GM19372 (cell line): ENCODE measurements around the gene SCD5.

ENCODE experiments used
- ATAC-seq: cut with Tn5 transposase; IDR thresholded peaks from one replicate; pipeline ENCODE4 v1.9.1; 2021; ENCODE audit warnings: mild to moderate bottlenecking, low read depth, moderate library complexity; ENCODE audit not compliant: unreplicated experiment

The SCD5 gene

GRCh38 chr4:82645936-82646565 is 152.5 kb downstream of the SCD5 start:
- ATAC-seq: no peak

GRCh38 chr4:82644734-82645126 is 153.9 kb downstream of the SCD5 start:
- ATAC-seq: no peak

- ATAC-seq: no peak
Measured at GRCh38 chr4:82643994-82644733, 154.4 kb downstream of the SCD5 start.

- no peak for ATAC-seq
Measured at GRCh38 chr4:82642331-82642730, 156.3 kb downstream of the SCD5 start.

GRCh38 chr4:82640540-82640939 is 158.1 kb downstream of the SCD5 start:
- no peak for ATAC-seq

GRCh38 chr4:82639971-82640370 is 158.6 kb downstream of the SCD5 start:
- no peak for ATAC-seq

- no peak for ATAC-seq
Measured at GRCh38 chr4:82638479-82638878, 160.1 kb downstream of the SCD5 start.

GRCh38 chr4:82630079-82630478 is 168.5 kb downstream of the SCD5 start:
- ATAC-seq: no peak

- ATAC-seq: no peak
Measured at GRCh38 chr4:82629238-82630000, 169.2 kb downstream of the SCD5 start.

GRCh38 chr4:82626251-82626868 is 172.2 kb downstream of the SCD5 start:
- no peak for ATAC-seq

GRCh38 chr4:82624819-82625218 is 173.8 kb downstream of the SCD5 start:
- ATAC-seq: no peak

- no peak for ATAC-seq
Measured at GRCh38 chr4:82623121-82623683, 175.4 kb downstream of the SCD5 start.

- ATAC-seq: no peak
Measured at GRCh38 chr4:82621251-82621650, 177.3 kb downstream of the SCD5 start.

GRCh38 chr4:82620126-82620735 is 178.4 kb downstream of the SCD5 start:
- ATAC-seq: no peak

GRCh38 chr4:82618103-82618720 is 180.4 kb downstream of the SCD5 start:
- no peak for ATAC-seq

- ATAC-seq: no peak
Measured at GRCh38 chr4:82614838-82615449, 183.7 kb downstream of the SCD5 start.

- ATAC-seq: no peak
Measured at GRCh38 chr4:82613121-82613520, 185.5 kb downstream of the SCD5 start.

GRCh38 chr4:82611982-82612381 is 186.6 kb downstream of the SCD5 start:
- no peak for ATAC-seq

- ATAC-seq: no peak
Measured at GRCh38 chr4:82611527-82611926, 187.1 kb downstream of the SCD5 start.
